H1 (cell line): Measurements from ENCODE around the gene RILPL1.

Source experiments
- EZH2 ChIP-seq: fragments of 200-600 bp; sonication (generic); IDR thresholded peaks from 2 replicates; pipeline ENCODE4 v1.7.1; 2012; ENCODE audit warnings: low read depth, mild to moderate bottlenecking, moderate library complexity, low read length, inconsistent platforms; ENCODE audit not compliant: severe bottlenecking
- POLR2A ChIP-seq, 2 experiments: IDR thresholded peaks; 1 replicate in 1 of 2; 2 replicates in 1 of 2; pipeline ENCODE4 v1.6.1; 2011; ENCODE audit warnings: low read depth in 2 of 2, low read length in 2 of 2, mild to moderate bottlenecking in 2 of 2; ENCODE audit errors: control extremely low read depth in 1 of 2
- TF ChIP-seq, protein P1 (sequence below), 3 experiments: IDR thresholded peaks; 1 replicate in 2 of 3; 2 replicates in 1 of 3; pipeline versions ENCODE4 v1.5.1 to v1.6.1; 2011; ENCODE audit warnings: low read length in 3 of 3, mild to moderate bottlenecking in 3 of 3, inconsistent platforms in 2 of 3, low read depth in 1 of 3, moderate library complexity in 1 of 3; ENCODE audit not compliant: insufficient read depth in 1 of 3; ENCODE audit errors: control extremely low read depth in 1 of 3
- TF ChIP-seq, protein P2 (sequence below): fragments of 300-600 bp; sonication (generic); IDR thresholded peaks from 2 replicates; pipeline ENCODE4 v1.7.1; 2012; ENCODE audit warnings: low read length, moderate library complexity, mild to moderate bottlenecking, inconsistent platforms; ENCODE audit not compliant: insufficient replicate concordance

DNA sequence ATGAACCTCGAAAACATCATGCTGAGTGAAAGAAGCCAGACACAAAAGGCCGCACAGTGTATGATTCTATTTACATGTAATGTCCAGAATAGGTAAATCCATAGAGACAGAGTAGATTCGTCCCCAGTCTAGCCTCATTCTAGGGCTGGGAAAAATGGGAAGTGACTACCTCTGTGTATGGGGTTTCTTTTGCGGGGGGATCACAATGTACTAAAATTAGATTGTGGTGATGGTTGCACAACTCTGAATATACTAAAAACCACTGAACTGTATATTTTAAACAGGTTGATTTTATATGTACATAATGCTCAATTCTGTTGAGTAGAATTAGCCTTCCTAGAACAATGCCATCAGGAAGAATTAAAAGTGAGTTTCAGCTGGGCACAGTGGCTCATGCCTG, 90.7 kb downstream of the RILPL1 start:
- TF ChIP-seq, protein P1, sequence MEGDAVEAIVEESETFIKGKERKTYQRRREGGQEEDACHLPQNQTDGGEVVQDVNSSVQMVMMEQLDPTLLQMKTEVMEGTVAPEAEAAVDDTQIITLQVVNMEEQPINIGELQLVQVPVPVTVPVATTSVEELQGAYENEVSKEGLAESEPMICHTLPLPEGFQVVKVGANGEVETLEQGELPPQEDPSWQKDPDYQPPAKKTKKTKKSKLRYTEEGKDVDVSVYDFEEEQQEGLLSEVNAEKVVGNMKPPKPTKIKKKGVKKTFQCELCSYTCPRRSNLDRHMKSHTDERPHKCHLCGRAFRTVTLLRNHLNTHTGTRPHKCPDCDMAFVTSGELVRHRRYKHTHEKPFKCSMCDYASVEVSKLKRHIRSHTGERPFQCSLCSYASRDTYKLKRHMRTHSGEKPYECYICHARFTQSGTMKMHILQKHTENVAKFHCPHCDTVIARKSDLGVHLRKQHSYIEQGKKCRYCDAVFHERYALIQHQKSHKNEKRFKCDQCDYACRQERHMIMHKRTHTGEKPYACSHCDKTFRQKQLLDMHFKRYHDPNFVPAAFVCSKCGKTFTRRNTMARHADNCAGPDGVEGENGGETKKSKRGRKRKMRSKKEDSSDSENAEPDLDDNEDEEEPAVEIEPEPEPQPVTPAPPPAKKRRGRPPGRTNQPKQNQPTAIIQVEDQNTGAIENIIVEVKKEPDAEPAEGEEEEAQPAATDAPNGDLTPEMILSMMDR (IDR thresholded peaks at IDR 0.05; ENCODE audit: control extremely low read depth in 1 of 3, insufficient read depth in 1 of 3, low read depth in 1 of 3, low read length in 3 of 3): no peak
- TF ChIP-seq EZH2 (no peak), POLR2A (IDR thresholded peaks at IDR 0.05; ENCODE audit: control extremely low read depth in 1 of 2, low read depth in 2 of 2, low read length in 2 of 2) (no peak)
- TF ChIP-seq, protein P2, sequence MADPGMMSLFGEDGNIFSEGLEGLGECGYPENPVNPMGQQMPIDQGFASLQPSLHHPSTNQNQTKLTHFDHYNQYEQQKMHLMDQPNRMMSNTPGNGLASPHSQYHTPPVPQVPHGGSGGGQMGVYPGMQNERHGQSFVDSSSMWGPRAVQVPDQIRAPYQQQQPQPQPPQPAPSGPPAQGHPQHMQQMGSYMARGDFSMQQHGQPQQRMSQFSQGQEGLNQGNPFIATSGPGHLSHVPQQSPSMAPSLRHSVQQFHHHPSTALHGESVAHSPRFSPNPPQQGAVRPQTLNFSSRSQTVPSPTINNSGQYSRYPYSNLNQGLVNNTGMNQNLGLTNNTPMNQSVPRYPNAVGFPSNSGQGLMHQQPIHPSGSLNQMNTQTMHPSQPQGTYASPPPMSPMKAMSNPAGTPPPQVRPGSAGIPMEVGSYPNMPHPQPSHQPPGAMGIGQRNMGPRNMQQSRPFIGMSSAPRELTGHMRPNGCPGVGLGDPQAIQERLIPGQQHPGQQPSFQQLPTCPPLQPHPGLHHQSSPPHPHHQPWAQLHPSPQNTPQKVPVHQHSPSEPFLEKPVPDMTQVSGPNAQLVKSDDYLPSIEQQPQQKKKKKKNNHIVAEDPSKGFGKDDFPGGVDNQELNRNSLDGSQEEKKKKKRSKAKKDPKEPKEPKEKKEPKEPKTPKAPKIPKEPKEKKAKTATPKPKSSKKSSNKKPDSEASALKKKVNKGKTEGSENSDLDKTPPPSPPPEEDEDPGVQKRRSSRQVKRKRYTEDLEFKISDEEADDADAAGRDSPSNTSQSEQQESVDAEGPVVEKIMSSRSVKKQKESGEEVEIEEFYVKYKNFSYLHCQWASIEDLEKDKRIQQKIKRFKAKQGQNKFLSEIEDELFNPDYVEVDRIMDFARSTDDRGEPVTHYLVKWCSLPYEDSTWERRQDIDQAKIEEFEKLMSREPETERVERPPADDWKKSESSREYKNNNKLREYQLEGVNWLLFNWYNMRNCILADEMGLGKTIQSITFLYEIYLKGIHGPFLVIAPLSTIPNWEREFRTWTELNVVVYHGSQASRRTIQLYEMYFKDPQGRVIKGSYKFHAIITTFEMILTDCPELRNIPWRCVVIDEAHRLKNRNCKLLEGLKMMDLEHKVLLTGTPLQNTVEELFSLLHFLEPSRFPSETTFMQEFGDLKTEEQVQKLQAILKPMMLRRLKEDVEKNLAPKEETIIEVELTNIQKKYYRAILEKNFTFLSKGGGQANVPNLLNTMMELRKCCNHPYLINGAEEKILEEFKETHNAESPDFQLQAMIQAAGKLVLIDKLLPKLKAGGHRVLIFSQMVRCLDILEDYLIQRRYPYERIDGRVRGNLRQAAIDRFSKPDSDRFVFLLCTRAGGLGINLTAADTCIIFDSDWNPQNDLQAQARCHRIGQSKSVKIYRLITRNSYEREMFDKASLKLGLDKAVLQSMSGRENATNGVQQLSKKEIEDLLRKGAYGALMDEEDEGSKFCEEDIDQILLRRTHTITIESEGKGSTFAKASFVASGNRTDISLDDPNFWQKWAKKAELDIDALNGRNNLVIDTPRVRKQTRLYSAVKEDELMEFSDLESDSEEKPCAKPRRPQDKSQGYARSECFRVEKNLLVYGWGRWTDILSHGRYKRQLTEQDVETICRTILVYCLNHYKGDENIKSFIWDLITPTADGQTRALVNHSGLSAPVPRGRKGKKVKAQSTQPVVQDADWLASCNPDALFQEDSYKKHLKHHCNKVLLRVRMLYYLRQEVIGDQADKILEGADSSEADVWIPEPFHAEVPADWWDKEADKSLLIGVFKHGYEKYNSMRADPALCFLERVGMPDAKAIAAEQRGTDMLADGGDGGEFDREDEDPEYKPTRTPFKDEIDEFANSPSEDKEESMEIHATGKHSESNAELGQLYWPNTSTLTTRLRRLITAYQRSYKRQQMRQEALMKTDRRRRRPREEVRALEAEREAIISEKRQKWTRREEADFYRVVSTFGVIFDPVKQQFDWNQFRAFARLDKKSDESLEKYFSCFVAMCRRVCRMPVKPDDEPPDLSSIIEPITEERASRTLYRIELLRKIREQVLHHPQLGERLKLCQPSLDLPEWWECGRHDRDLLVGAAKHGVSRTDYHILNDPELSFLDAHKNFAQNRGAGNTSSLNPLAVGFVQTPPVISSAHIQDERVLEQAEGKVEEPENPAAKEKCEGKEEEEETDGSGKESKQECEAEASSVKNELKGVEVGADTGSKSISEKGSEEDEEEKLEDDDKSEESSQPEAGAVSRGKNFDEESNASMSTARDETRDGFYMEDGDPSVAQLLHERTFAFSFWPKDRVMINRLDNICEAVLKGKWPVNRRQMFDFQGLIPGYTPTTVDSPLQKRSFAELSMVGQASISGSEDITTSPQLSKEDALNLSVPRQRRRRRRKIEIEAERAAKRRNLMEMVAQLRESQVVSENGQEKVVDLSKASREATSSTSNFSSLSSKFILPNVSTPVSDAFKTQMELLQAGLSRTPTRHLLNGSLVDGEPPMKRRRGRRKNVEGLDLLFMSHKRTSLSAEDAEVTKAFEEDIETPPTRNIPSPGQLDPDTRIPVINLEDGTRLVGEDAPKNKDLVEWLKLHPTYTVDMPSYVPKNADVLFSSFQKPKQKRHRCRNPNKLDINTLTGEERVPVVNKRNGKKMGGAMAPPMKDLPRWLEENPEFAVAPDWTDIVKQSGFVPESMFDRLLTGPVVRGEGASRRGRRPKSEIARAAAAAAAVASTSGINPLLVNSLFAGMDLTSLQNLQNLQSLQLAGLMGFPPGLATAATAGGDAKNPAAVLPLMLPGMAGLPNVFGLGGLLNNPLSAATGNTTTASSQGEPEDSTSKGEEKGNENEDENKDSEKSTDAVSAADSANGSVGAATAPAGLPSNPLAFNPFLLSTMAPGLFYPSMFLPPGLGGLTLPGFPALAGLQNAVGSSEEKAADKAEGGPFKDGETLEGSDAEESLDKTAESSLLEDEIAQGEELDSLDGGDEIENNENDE: no peak
